Measurements from ENCODE around the gene CFLAR.

- TF ChIP-seq CTCF (IDR thresholded peaks at IDR 0.05) = no peak
- TF ChIP-seq POLR2A (IDR thresholded peaks at IDR 0.05) = peak; percentile 27
Measured at GRCh38 chr2:201128933-201129505, 13.1 kb downstream of the CFLAR start.

Measured in prostate gland (tissue), 2 donors.